ENCODE data around the gene HIGD2A.
"Not testable (repeated sequence)": the region's sequence is repeated elsewhere in the genome, so short reads cannot be mapped to it uniquely, and the experiment has no call there.

The HIGD2A gene

GRCh38 chr5:176396330-176396729 is 7.8 kb downstream of the HIGD2A start:
- no peak for DNase-seq

GRCh38 chr5:176397736-176398420 is 9.3 kb downstream of the HIGD2A start:
- no peak for DNase-seq

- DNase-seq: no peak
Observed at GRCh38 chr5:176400382-176401156, 12.0 kb downstream of the HIGD2A start.

- DNase-seq: no peak
Observed at GRCh38 chr5:176401281-176402205, 13.0 kb downstream of the HIGD2A start.

GRCh38 chr5:176405656-176406435 is 17.3 kb downstream of the HIGD2A start:
- DNase-seq: no peak

GRCh38 chr5:176406436-176407052 is 18.0 kb downstream of the HIGD2A start:
- no peak for DNase-seq

GRCh38 chr5:176407456-176408251 is 19.1 kb downstream of the HIGD2A start:
- DNase-seq: no peak

- DNase-seq: not testable (repeated sequence)
Observed at GRCh38 chr5:176408252-176408573, 19.7 kb downstream of the HIGD2A start.

- DNase-seq: no peak
Observed at GRCh38 chr5:176408590-176408989, 20.0 kb downstream of the HIGD2A start.

GRCh38 chr5:176409765-176410164 is 21.2 kb downstream of the HIGD2A start:
- DNase-seq: no peak

- no peak for DNase-seq
Observed at GRCh38 chr5:176410486-176411180, 22.1 kb downstream of the HIGD2A start.

GRCh38 chr5:176412517-176413254 is 24.1 kb downstream of the HIGD2A start:
- DNase-seq: no peak

GRCh38 chr5:176413255-176413565 is 24.7 kb downstream of the HIGD2A start:
- no peak for DNase-seq

GRCh38 chr5:176413709-176414191 is 25.2 kb downstream of the HIGD2A start:
- DNase-seq: no peak

GRCh38 chr5:176414704-176415103 is 26.2 kb downstream of the HIGD2A start:
- DNase-seq: no peak

- no peak for DNase-seq
Observed at GRCh38 chr5:176415240-176415951, 26.8 kb downstream of the HIGD2A start.

GRCh38 chr5:176415952-176416924 is 27.7 kb downstream of the HIGD2A start, which contains the start of gene CLTB:
CLTB (minus strand) TSS chr5:176416539; CDS start chr5:176416363, 176 bp downstream.
- DNase-seq: peak; percentile 84

GRCh38 chr5:176416965-176417364 is 28.4 kb downstream of the HIGD2A start:
- DNase-seq: no peak

Data from CD4-positive, alpha-beta T cell treated with Interleukin-4 for 4 hours (primary cell).